Jurkat, Clone E6-1 (cell line): Measurements from ENCODE around the gene COL1A2.

ENCODE experiments used
- DNase-seq: peaks from one replicate; pipeline ENCODE4 v3.0.0-alpha.2; 2011; ENCODE audit warnings: low read depth, low spot score
- H3K4me3 ChIP-seq: 2 replicates; pipeline ENCODE4 v1.5.1; 2011; ENCODE audit warnings: mild to moderate bottlenecking, low read length, control low read depth, moderate library complexity

The COL1A2 gene

GRCh38 chr7:94450044-94450697 lies 55.5 kb downstream of the COL1A2 start:
- H3K4me3 ChIP-seq = no peak overlapping the region
- no peak for DNase-seq

GRCh38 chr7:94451187-94451586 lies 56.5 kb downstream of the COL1A2 start:
- no peak for DNase-seq
- H3K4me3 ChIP-seq = no peak overlapping the region

DNA sequence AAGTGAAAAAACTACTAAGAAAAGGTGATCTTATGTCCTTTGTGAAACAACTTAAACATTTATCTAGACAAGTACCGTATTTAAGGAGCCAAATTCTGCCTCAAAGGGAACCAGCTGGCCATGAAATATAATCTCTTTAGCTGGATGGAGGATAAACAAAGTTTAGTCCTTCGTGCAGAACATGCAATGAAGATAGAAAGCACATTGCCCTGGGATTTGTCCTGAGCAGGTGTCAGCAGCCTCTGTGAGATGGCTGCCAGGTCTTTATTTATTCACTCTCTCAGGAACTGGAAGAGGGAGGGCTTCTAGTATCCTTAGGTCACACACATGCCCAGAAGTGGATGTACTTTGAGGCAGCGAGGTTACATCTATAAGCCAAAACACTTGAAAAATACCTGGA lies 57.5 kb downstream of the COL1A2 start:
- no peak for DNase-seq

DNA sequence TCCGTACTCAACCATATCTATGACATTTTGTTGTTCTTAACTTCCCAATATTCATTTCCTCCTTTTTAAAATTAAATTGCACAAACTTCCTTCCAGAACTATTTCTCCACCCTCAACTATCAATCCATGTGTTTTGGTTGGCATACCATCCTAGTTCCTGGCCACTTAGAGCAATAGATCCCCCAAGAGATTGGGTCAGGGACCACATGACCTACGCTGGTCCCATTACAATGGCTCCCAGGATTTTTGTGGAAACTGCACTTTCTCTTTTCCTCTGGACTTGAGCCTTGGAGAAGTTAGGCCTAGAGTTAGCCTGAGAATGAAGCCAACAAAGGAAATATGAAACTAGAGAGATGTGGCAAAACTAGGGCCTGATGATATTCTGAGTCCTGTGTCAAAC lies 59.2 kb downstream of the COL1A2 start:
- no peak overlapping the region for H3K4me3 ChIP-seq

More for the DNA sequence above, 57.5 kb downstream of the COL1A2 start:
- H3K4me3 ChIP-seq = no peak overlapping the region

DNA sequence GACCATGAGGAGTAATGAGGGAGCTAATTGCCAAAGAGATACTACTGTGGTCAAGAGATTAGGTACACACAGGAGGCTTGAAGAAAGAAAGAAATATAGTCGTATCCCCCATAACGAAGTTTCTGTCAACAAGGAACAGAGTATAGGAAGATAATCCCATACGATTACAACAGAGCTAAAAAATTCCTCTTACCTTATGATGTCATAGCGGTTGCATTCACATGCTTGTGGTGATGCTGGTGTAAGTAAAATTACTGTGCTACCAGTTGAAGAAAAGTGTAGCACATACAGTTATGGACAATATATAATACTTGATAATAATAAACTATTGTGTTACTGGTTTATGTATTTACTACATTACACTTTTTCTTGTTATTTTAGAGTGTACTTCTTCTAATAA lies 63.3 kb downstream of the COL1A2 start:
- no peak for DNase-seq

More for the DNA sequence above, 59.2 kb downstream of the COL1A2 start:
- no peak for DNase-seq

DNA sequence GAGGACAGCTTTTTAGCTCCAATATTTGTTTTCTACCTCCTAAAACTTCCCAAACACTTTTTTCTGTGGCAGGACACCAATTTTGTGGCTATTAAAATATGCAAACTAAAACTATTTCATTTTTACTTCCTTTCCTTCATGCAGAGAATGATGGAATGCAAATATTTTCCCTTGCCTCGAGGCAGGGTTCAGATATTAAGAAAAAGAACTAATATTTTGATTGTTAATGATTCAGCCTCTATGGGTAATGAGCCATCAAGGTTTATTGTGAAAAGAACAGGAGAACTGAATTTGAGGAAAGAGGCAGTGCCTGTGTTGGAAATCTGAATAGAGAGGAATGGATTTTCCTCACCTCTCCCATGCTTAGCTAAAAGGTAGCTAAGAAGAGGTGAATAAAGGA lies 71.8 kb downstream of the COL1A2 start:
- no peak overlapping the region for H3K4me3 ChIP-seq
- no peak for DNase-seq

More for the DNA sequence above, 63.3 kb downstream of the COL1A2 start:
- H3K4me3 ChIP-seq = no peak overlapping the region

- DNase-seq = no peak
- H3K4me3 ChIP-seq = no peak overlapping the region
Observed at GRCh38 chr7:94471604-94472003, 76.9 kb downstream of the COL1A2 start.

- no peak for DNase-seq
- H3K4me3 ChIP-seq = no peak overlapping the region
Observed at GRCh38 chr7:94472608-94473007, 77.9 kb downstream of the COL1A2 start.

DNA sequence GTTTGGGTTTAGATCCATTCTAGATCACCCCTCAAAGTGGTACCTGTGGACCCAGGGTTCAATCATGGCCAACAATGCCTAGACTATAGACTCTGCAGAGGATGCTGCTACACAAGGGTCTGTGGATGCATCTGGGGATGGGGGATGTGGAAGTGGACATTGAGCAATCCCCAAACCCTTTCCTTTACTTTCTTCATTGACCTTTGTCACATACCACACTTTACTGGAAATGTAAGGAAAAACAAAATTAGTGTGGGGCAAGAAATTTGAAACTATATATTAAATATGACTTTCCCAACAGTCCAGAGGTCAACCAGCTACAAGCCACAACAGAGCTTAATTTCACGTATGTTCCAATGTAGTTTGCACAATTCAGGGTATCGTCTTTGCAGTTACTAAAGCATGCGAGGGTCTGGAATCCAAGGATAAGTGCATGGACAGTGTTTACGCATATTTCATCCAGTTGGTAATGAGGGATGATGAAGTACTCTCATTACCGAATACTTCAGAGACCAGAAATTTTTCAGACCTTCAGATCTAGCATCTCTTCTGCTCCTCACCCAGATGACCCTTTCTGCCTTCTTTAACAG lies 81.7 kb downstream of the COL1A2 start:
- DNase-seq = no peak
- no peak overlapping the region for H3K4me3 ChIP-seq

- H3K4me3 ChIP-seq = no peak overlapping the region
- no peak for DNase-seq
Observed at GRCh38 chr7:94477878-94478277, 83.2 kb downstream of the COL1A2 start.

DNA sequence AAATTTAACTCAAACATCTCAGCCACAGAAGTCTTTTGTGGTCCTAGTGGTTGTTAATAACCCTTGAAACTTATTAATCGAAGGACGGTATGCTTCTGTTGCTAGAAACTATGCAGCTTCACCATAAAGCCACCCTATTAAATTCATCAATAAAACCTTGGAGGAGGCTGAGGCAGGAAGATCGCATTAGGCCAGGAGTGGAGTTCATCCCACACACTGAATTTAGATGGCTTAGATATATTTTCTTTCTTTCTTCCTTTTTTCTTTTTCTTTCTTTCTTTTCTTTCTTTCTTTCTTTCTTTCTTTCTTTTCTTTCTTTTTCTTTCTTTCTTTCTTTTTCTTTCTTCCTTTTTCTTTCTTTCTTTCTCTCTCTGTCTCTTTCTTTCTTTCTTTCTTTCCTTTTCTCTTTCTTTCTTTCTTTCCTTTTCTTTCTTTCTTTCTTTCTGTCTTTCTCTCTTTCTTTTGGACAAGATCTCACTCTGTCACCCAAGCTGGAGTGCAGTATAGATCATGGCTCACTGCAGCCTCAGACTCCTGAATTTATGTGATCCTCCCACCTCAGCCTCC lies 84.0 kb downstream of the COL1A2 start:
- H3K4me3 ChIP-seq = no peak overlapping the region
- DNase-seq = no peak
